COLO829 (cell line): ENCODE data around the gene CCNQ.

Experiments used
- DNase-seq: peaks from one replicate; pipeline ENCODE4 v3.0.0; 2012; ENCODE audit warnings: low spot score

The CCNQ gene

GRCh38 chrX:153539171-153539978, 59.6 kb downstream of the CCNQ start:
- DNase-seq, result peak; percentile 51

- DNase-seq, result no peak
Measured at GRCh38 chrX:153538424-153538823, 60.5 kb downstream of the CCNQ start.
